ENCODE measurements around the gene IFNGR1. TPM values are rescaled to one million over a fixed set of nuclear protein-coding genes. Genes with fewer than 3 reads are reported as not detected.

IFNGR1 gene
- total and polyA plus RNA-seq, 2 experiments from 2014 or later, result 83.6 to 127 TPM

DNA sequence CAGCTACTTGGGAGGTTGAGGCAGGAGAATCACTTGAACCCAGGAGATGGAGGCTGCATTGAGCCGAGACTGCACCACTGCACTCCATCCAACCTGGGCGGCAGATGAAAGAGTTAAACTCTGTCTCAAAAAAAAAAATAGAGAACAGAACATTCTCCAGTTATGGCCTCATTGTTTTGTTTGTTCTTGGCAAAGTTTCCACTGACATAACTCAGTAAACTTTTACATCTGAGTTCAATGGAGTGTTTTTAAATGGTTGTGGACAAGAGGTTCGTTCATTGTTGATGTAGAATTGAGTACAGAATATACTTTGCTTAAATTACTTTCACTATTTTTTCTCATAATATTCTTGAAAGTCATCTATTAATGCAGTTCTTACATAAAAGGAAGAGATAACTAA lies 42.2 kb upstream of the IFNGR1 start:
- peak overlapping the region; percentile 9 for H3K27ac ChIP-seq
- 61% methylated on average over 3 of the region's 3 CpGs for WGBS (ENCODE audit: low lambda C conversion rate, missing lambda C conversion rate)

DNA sequence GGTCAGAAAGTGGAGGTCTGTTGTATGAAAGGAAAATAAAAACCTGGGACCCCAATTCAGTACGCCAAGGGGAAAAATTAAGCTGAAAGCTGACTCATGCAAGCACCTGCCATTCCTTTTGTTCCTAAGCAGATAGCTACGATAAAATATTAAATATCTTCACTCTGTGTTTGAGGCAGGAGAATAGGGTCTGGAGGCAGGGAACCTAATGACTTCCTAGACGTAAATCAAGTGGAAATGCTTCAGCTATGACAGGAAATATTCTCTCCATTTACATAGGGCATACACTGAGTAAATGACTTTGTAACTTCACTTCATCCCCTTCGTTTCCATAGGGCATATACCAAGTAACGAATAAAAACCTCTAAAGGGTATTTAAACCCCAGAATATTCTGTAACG lies 41.0 kb upstream of the IFNGR1 start:
- WGBS (ENCODE audit: low lambda C conversion rate, missing lambda C conversion rate), result 93% methylated on average over 6 of the region's 6 CpGs
- H3K27ac ChIP-seq, result no peak overlapping the region
- H3K9me2 ChIP-seq (replicated peaks; ENCODE audit: insufficient read depth), result no peaks in the 10 kb centered on the region
- DNase-seq (ENCODE audit: low spot score), result no peak
- H3K36me3 ChIP-seq (replicated peaks; ENCODE audit: insufficient read depth, low read depth), result no peaks in the 10 kb centered on the region
- no peak overlapping the region for H3K4me2 ChIP-seq
- H3K4me1 ChIP-seq (ENCODE audit: insufficient read depth), result no peaks in the 10 kb centered on the region
- no peaks in the 10 kb centered on the region for H4K20me1 ChIP-seq (ENCODE audit: insufficient read depth, poor library complexity, severe bottlenecking)
- no peak overlapping the region for H3K4me3 ChIP-seq
- H2AFZ ChIP-seq, result no peak overlapping the region
- no peaks in the 10 kb centered on the region for H3K79me2 ChIP-seq
- H3K9me3 ChIP-seq (ENCODE audit: low read depth), result no peaks in the 10 kb centered on the region
- no peaks in the 10 kb centered on the region for H3K27me3 ChIP-seq
- TF ChIP-seq EZH2phosphoT487 (IDR thresholded peaks at IDR 0.05; ENCODE audit: low read depth, severe bottlenecking, unreplicated experiment), result no peak
- no peak for TF ChIP-seq EZH2 (IDR thresholded peaks at IDR 0.05; ENCODE audit: borderline replicate concordance)
- TF ChIP-seq, protein P1, sequence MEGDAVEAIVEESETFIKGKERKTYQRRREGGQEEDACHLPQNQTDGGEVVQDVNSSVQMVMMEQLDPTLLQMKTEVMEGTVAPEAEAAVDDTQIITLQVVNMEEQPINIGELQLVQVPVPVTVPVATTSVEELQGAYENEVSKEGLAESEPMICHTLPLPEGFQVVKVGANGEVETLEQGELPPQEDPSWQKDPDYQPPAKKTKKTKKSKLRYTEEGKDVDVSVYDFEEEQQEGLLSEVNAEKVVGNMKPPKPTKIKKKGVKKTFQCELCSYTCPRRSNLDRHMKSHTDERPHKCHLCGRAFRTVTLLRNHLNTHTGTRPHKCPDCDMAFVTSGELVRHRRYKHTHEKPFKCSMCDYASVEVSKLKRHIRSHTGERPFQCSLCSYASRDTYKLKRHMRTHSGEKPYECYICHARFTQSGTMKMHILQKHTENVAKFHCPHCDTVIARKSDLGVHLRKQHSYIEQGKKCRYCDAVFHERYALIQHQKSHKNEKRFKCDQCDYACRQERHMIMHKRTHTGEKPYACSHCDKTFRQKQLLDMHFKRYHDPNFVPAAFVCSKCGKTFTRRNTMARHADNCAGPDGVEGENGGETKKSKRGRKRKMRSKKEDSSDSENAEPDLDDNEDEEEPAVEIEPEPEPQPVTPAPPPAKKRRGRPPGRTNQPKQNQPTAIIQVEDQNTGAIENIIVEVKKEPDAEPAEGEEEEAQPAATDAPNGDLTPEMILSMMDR (IDR thresholded peaks at IDR 0.05; ENCODE audit: poor library complexity), result no peak

More for the DNA sequence above, 42.2 kb upstream of the IFNGR1 start:
- H3K9me3 ChIP-seq (ENCODE audit: low read depth), result no peaks in the 10 kb centered on the region
- H3K36me3 ChIP-seq (replicated peaks; ENCODE audit: insufficient read depth, low read depth), result no peaks in the 10 kb centered on the region
- no peaks in the 10 kb centered on the region for H4K20me1 ChIP-seq (ENCODE audit: insufficient read depth, poor library complexity, severe bottlenecking)
- H3K4me1 ChIP-seq (ENCODE audit: insufficient read depth), result no peaks in the 10 kb centered on the region
- no peaks in the 10 kb centered on the region for H3K9me2 ChIP-seq (replicated peaks; ENCODE audit: insufficient read depth)
- DNase-seq (ENCODE audit: low spot score), result peak; percentile 30
- H3K4me2 ChIP-seq, result no peak overlapping the region
- no peak overlapping the region for H2AFZ ChIP-seq
- H3K27me3 ChIP-seq, result no peaks in the 10 kb centered on the region
- H3K4me3 ChIP-seq, result no peak overlapping the region
- TF ChIP-seq, protein P1 (IDR thresholded peaks at IDR 0.05; ENCODE audit: poor library complexity), result no peak
- TF ChIP-seq EZH2phosphoT487 (IDR thresholded peaks at IDR 0.05; ENCODE audit: low read depth, severe bottlenecking, unreplicated experiment) (no peak), EZH2 (IDR thresholded peaks at IDR 0.05; ENCODE audit: borderline replicate concordance) (no peak)
- no peaks in the 10 kb centered on the region for H3K79me2 ChIP-seq

DNA sequence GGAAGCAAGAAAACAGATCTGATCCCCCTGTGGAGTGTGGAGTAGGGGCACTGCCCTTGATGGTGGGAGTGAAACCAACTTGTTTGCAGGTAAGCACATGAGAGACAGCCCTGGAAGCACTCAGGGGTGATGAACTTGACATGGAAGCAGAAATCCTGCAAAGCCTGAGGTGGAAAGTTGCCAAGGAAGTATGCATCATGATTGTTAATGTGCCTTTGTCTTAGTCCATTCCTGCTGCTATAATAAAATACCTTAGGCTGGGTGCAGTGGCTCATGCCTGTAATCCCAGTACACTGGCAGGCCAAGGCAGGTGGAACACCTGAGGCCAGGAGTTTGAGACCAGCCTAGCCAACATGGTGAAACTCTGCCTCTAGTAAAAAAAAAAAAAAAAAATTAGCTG lies 40.2 kb upstream of the IFNGR1 start:
- DNase-seq (ENCODE audit: low spot score), result no peak
- Histone ChIP-seq H3K27me3 (no peaks in the 10 kb centered on the region), H3K9me3 (ENCODE audit: low read depth) (no peaks in the 10 kb centered on the region), H3K9me2 (replicated peaks; ENCODE audit: insufficient read depth) (no peaks in the 10 kb centered on the region), H3K79me2 (no peaks in the 10 kb centered on the region), H4K20me1 (ENCODE audit: insufficient read depth, poor library complexity, severe bottlenecking) (no peaks in the 10 kb centered on the region), H2AFZ (no peak overlapping the region), H3K4me1 (ENCODE audit: insufficient read depth) (no peaks in the 10 kb centered on the region), H3K27ac (no peak overlapping the region), H3K4me2 (no peak overlapping the region), H3K36me3 (replicated peaks; ENCODE audit: insufficient read depth, low read depth) (no peaks in the 10 kb centered on the region), H3K4me3 (no peak overlapping the region)
- no peak for TF ChIP-seq EZH2phosphoT487 (IDR thresholded peaks at IDR 0.05; ENCODE audit: low read depth, severe bottlenecking, unreplicated experiment)
- TF ChIP-seq, protein P1 (IDR thresholded peaks at IDR 0.05; ENCODE audit: poor library complexity), result no peak
- TF ChIP-seq EZH2 (IDR thresholded peaks at IDR 0.05; ENCODE audit: borderline replicate concordance), result no peak

DNA sequence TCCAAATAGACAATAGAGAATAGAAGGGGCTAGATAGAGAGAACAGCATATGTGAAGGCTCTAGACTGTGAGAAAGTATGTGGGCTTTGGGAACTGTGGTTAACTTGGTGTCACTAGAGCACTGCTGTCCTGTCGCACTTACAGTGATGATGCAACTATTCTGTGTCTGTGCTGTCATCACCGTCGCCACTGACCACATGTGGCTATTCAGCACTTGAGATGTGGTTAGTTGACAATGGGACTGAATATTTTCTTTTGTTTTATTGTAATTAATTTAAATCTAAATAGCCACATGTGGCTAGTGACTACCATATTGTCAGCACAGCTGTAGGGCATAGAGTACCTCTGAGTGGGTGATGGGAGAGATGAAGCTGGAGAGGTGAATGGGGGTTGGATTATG lies 39.0 kb upstream of the IFNGR1 start:
- Histone ChIP-seq H3K27ac (no peak overlapping the region), H3K4me3 (no peak overlapping the region), H2AFZ (no peak overlapping the region), H3K79me2 (no peaks in the 10 kb centered on the region), H3K4me1 (ENCODE audit: insufficient read depth) (no peaks in the 10 kb centered on the region), H3K27me3 (no peaks in the 10 kb centered on the region), H3K9me2 (replicated peaks; ENCODE audit: insufficient read depth) (no peaks in the 10 kb centered on the region), H3K9me3 (ENCODE audit: low read depth) (no peaks in the 10 kb centered on the region), H3K4me2 (no peak overlapping the region), H3K36me3 (replicated peaks; ENCODE audit: insufficient read depth, low read depth) (no peaks in the 10 kb centered on the region), H4K20me1 (ENCODE audit: insufficient read depth, poor library complexity, severe bottlenecking) (no peaks in the 10 kb centered on the region)
- no peak for DNase-seq (ENCODE audit: low spot score)
- WGBS (ENCODE audit: low lambda C conversion rate, missing lambda C conversion rate), result 100% methylated on average over 3 of the region's 3 CpGs
- TF ChIP-seq EZH2phosphoT487 (IDR thresholded peaks at IDR 0.05; ENCODE audit: low read depth, severe bottlenecking, unreplicated experiment), result no peak
- TF ChIP-seq, protein P1 (IDR thresholded peaks at IDR 0.05; ENCODE audit: poor library complexity), result no peak
- no peak for TF ChIP-seq EZH2 (IDR thresholded peaks at IDR 0.05; ENCODE audit: borderline replicate concordance)
